Prostate gland (tissue), 2 donors: Measurements from ENCODE around the gene NEU1.
"Not testable (repeated sequence)": the region's sequence is repeated elsewhere in the genome, so short reads cannot be mapped to it uniquely, and the experiment has no call there.

Experiments used
- POLR2A ChIP-seq: fragments of 450-650 bp; IDR thresholded peaks from one replicate; pipeline ENCODE4 v1.6.1; 2016; ENCODE audit warnings: antibody characterized with exemption, mild to moderate bottlenecking
- POLR2AphosphoS5 ChIP-seq: sonication (generic); formaldehyde crosslinking; IDR thresholded peaks from one replicate; pipeline ENCODE4 v1.6.1; 2017; ENCODE audit warnings: antibody characterized with exemption
- TF ChIP-seq, protein P1 (sequence below), 4 experiments: fragments of 200-600 bp in 2 of 4; fragments of 450-650 bp in 2 of 4; sonication (generic) in 2 of 4; IDR thresholded peaks; 1 replicate in 3 of 4; 2 replicates in 1 of 4; pipeline ENCODE4 v1.5.1; 2016 to 2019; ENCODE audit warnings: antibody characterized with exemption in 4 of 4, mild to moderate bottlenecking in 2 of 4, moderate library complexity in 2 of 4

- not testable (repeated sequence) for TF ChIP-seq POLR2A
- TF ChIP-seq, protein P1, sequence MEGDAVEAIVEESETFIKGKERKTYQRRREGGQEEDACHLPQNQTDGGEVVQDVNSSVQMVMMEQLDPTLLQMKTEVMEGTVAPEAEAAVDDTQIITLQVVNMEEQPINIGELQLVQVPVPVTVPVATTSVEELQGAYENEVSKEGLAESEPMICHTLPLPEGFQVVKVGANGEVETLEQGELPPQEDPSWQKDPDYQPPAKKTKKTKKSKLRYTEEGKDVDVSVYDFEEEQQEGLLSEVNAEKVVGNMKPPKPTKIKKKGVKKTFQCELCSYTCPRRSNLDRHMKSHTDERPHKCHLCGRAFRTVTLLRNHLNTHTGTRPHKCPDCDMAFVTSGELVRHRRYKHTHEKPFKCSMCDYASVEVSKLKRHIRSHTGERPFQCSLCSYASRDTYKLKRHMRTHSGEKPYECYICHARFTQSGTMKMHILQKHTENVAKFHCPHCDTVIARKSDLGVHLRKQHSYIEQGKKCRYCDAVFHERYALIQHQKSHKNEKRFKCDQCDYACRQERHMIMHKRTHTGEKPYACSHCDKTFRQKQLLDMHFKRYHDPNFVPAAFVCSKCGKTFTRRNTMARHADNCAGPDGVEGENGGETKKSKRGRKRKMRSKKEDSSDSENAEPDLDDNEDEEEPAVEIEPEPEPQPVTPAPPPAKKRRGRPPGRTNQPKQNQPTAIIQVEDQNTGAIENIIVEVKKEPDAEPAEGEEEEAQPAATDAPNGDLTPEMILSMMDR (IDR thresholded peaks at IDR 0.05) = peak in 1 of 4 experiments; percentile 16
- TF ChIP-seq POLR2AphosphoS5 = peak; percentile 77
Observed at GRCh38 chr6:31817133-31817928, 45.3 kb downstream of the NEU1 start.
